HL-60 (cell line): Measurements from ENCODE around the gene RGS7.

Experiments
- CTCF ChIP-seq: IDR thresholded peaks from one replicate; pipeline ENCODE4 v1.5.1; 2011; ENCODE audit warnings: low read length, control low read depth, inconsistent platforms; ENCODE audit not compliant: insufficient read depth
- POLR2AphosphoS5 ChIP-seq: IDR thresholded peaks from 2 replicates; pipeline ENCODE4 v1.6.1; 2012; ENCODE audit warnings: low read depth
- SPI1 ChIP-seq: IDR thresholded peaks from 2 replicates; pipeline ENCODE4 v1.6.1; 2012; ENCODE audit warnings: low read depth, mild to moderate bottlenecking, borderline replicate concordance

DNA sequence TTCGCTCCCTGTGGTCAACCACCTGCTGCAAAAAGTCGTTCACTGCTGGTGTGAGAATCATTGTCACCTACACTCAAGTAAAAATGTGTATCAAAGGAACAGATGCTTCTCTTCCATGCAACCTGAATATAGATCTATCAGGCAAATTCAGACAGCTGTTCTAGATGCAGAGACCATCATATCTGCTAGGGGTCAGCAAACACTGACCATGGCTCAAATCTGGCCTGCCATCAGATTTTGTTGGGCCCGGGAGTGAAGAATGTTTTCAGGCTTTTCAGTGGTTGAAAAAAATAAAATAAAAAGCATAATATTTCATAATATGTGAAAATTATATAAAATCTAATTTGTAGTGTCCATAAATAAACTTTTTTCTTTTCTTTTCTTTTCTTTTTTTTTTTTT is 199.6 kb downstream of the RGS7 start:
- no peak for TF ChIP-seq CTCF
- TF ChIP-seq POLR2AphosphoS5, result no peak
- no peak for TF ChIP-seq SPI1
